Measurements from ENCODE around the gene DCAKD. TPM values are rescaled to one million over a fixed set of nuclear protein-coding genes. Genes with fewer than 3 reads are reported as not detected.
"Not testable (repeated sequence)": the region's sequence is repeated elsewhere in the genome, so short reads cannot be mapped to it uniquely, and the experiment has no call there.

The DCAKD gene
- total and polyA plus RNA-seq, 2 experiments from 2014 or later: 29.9 to 47.4 TPM

GRCh38 chr17:45060797-45061605 is 9.6 kb upstream of the DCAKD start, which contains the start of gene NMT1:
NMT1 (plus strand) TSS chr17:45061317; CDS start chr17:45061330, 13 bp downstream.
- no peak for TF ChIP-seq EZH2 (IDR thresholded peaks at IDR 0.05; ENCODE audit: borderline replicate concordance)
- no peak for TF ChIP-seq CTCF (IDR thresholded peaks at IDR 0.05; ENCODE audit: poor library complexity)
- no peak for TF ChIP-seq EZH2phosphoT487 (IDR thresholded peaks at IDR 0.05; ENCODE audit: low read depth, severe bottlenecking, unreplicated experiment)
- Histone ChIP-seq H4K20me1 (ENCODE audit: insufficient read depth, poor library complexity, severe bottlenecking) (peaks cover 7% of the 10 kb centered on the region), H3K27me3 (no peaks in the 10 kb centered on the region), H3K4me3 (peak within 1 kb of the TSS; percentile 38), H3K4me2 (peak within 1 kb of the TSS; percentile 83), H3K9me3 (ENCODE audit: low read depth) (no peaks in the 10 kb centered on the region), H3K36me3 (replicated peaks; ENCODE audit: insufficient read depth, low read depth) (no peaks in the 10 kb centered on the region), H2AFZ (peak within 1 kb of the TSS; percentile 61), H3K9me2 (replicated peaks; ENCODE audit: insufficient read depth) (no peaks in the 10 kb centered on the region), H3K27ac (peak within 1 kb of the TSS; percentile 84), H3K4me1 (ENCODE audit: insufficient read depth) (peaks cover 28% of the 10 kb centered on the region), H3K79me2 (peaks cover 55% of the 10 kb centered on the region)
- WGBS (ENCODE audit: low lambda C conversion rate, missing lambda C conversion rate): 1% methylated on average over 50 of the region's 50 CpGs
- DNase-seq (ENCODE audit: low spot score): peak; percentile 99

- peak overlapping the region; percentile 61 for H2AFZ ChIP-seq
- H3K9me2 ChIP-seq (replicated peaks; ENCODE audit: insufficient read depth): no peaks in the 10 kb centered on the region
- no peaks in the 10 kb centered on the region for H3K27me3 ChIP-seq
- H4K20me1 ChIP-seq (ENCODE audit: insufficient read depth, poor library complexity, severe bottlenecking): peaks cover 5% of the 10 kb centered on the region
- no peaks in the 10 kb centered on the region for H3K9me3 ChIP-seq (ENCODE audit: low read depth)
- no peaks in the 10 kb centered on the region for H3K36me3 ChIP-seq (replicated peaks; ENCODE audit: insufficient read depth, low read depth)
- H3K27ac ChIP-seq: peak overlapping the region; percentile 64
- peak overlapping the region; percentile 80 for H3K4me2 ChIP-seq
- TF ChIP-seq EZH2phosphoT487 (IDR thresholded peaks at IDR 0.05; ENCODE audit: low read depth, severe bottlenecking, unreplicated experiment) (no peak), EZH2 (IDR thresholded peaks at IDR 0.05; ENCODE audit: borderline replicate concordance) (no peak), CTCF (IDR thresholded peaks at IDR 0.05; ENCODE audit: poor library complexity) (no peak)
- H3K4me1 ChIP-seq (ENCODE audit: insufficient read depth): peaks cover 28% of the 10 kb centered on the region
- peaks cover 49% of the 10 kb centered on the region for H3K79me2 ChIP-seq
- no peak for DNase-seq (ENCODE audit: low spot score)
- H3K4me3 ChIP-seq: peak overlapping the region; percentile 32
- WGBS (ENCODE audit: low lambda C conversion rate, missing lambda C conversion rate): 19% methylated on average over 15 of the region's 15 CpGs
Observed at GRCh38 chr17:45060382-45060796, 9.0 kb upstream of the DCAKD start.

GRCh38 chr17:45052052-45052772 is 780 bp upstream of the DCAKD start:
- peak overlapping the region; percentile 92 for H3K4me2 ChIP-seq
- no peaks in the 10 kb centered on the region for H3K9me3 ChIP-seq (ENCODE audit: low read depth)
- H3K4me3 ChIP-seq: peak overlapping the region; percentile 58
- TF ChIP-seq CTCF (IDR thresholded peaks at IDR 0.05; ENCODE audit: poor library complexity) (no peak), EZH2 (IDR thresholded peaks at IDR 0.05; ENCODE audit: borderline replicate concordance) (no peak), EZH2phosphoT487 (IDR thresholded peaks at IDR 0.05; ENCODE audit: low read depth, severe bottlenecking, unreplicated experiment) (no peak)
- peak overlapping the region; percentile 88 for H2AFZ ChIP-seq
- no peaks in the 10 kb centered on the region for H3K27me3 ChIP-seq
- WGBS (ENCODE audit: low lambda C conversion rate, missing lambda C conversion rate): 23% methylated on average over 27 of the region's 36 CpGs
- peak overlapping the region; percentile 89 for H3K27ac ChIP-seq
- H3K9me2 ChIP-seq (replicated peaks; ENCODE audit: insufficient read depth): no peaks in the 10 kb centered on the region
- peaks cover 5% of the 10 kb centered on the region for H4K20me1 ChIP-seq (ENCODE audit: insufficient read depth, poor library complexity, severe bottlenecking)
- peak; percentile 44 for DNase-seq (ENCODE audit: low spot score)
- no peaks in the 10 kb centered on the region for H3K36me3 ChIP-seq (replicated peaks; ENCODE audit: insufficient read depth, low read depth)
- peaks cover 32% of the 10 kb centered on the region for H3K79me2 ChIP-seq
- H3K4me1 ChIP-seq (ENCODE audit: insufficient read depth): peaks cover 9% of the 10 kb centered on the region

- Histone ChIP-seq H3K4me3 (peak overlapping the region; percentile 58), H3K4me2 (peak overlapping the region; percentile 92), H3K79me2 (peaks cover 38% of the 10 kb centered on the region)
- H3K9me3 ChIP-seq (ENCODE audit: low read depth); DNase-seq (ENCODE audit: low spot score); H3K4me1 ChIP-seq (ENCODE audit: insufficient read depth); H2AFZ ChIP-seq; H3K27ac ChIP-seq; H3K27me3 ChIP-seq; H4K20me1 ChIP-seq (ENCODE audit: insufficient read depth, poor library complexity, severe bottlenecking); H3K9me2 ChIP-seq (replicated peaks; ENCODE audit: insufficient read depth); H3K36me3 ChIP-seq (replicated peaks; ENCODE audit: insufficient read depth, low read depth): not testable (repeated sequence)
- no CpG with 5 or more reads among the region's 54 CpGs for WGBS (ENCODE audit: low lambda C conversion rate, missing lambda C conversion rate)
Observed at GRCh38 chr17:45051720-45052051, 254 bp upstream of the DCAKD start.
